Neural cell (in vitro differentiated cells): ENCODE data around the gene CTDSPL. TPM values are rescaled to one million over a fixed set of nuclear protein-coding genes. Genes with fewer than 3 reads are reported as not detected.

Source experiments
- H2AFZ ChIP-seq: fragments of 200-600, 300-800 bp; sonication (generic), shearing (Covaris generic); 2 replicates; pipeline ENCODE4 v1.6.0; 2014; ENCODE audit warnings: low read depth, mild to moderate bottlenecking, antibody characterized with exemption, low read length, moderate library complexity
- H3F3A ChIP-seq: fragments of 200-600 bp; shearing (Covaris generic); 2 replicates; pipeline ENCODE4 v1.6.1; 2016; ENCODE audit warnings: mild to moderate bottlenecking, moderate library complexity, mixed read lengths, antibody characterized with exemption, low read length; ENCODE audit not compliant: insufficient read depth, poor library complexity, severe bottlenecking
- H3K27ac ChIP-seq: fragments of 200-600, 300-800 bp; sonication (generic), shearing (Covaris generic); 2 replicates; pipeline ENCODE4 v1.5.1; 2014; ENCODE audit warnings: mild to moderate bottlenecking, low read length, moderate library complexity
- H3K27me3 ChIP-seq: fragments of 300-800, 200-600 bp; sonication (generic), shearing (Covaris generic); 2 replicates; pipeline ENCODE4 v1.6.0; 2014; ENCODE audit warnings: mild to moderate bottlenecking, low read depth, low read length, moderate library complexity; ENCODE audit not compliant: insufficient read depth
- H3K36me3 ChIP-seq: fragments of 300-800, 200-600 bp; sonication (generic), shearing (Covaris generic); 2 replicates; pipeline ENCODE4 v1.5.1; 2014; ENCODE audit warnings: mild to moderate bottlenecking, antibody characterized with exemption, low read length, moderate library complexity; ENCODE audit not compliant: insufficient read depth
- H3K4me2 ChIP-seq: fragments of 300-800, 200-600 bp; sonication (generic), shearing (Covaris generic); 2 replicates; pipeline ENCODE4 v1.6.0; 2014; ENCODE audit warnings: mild to moderate bottlenecking, low read length
- H3K4me3 ChIP-seq: fragments of 300-800, 200-600 bp; sonication (generic), shearing (Covaris generic); 2 replicates; pipeline ENCODE4 v1.5.1; 2014; ENCODE audit warnings: mild to moderate bottlenecking, low read length, moderate library complexity
- H3K79me2 ChIP-seq: fragments of 200-600 bp; shearing (Covaris generic); replicated peaks from 2 replicates; pipeline ENCODE4 v1.6.0; 2014; ENCODE audit warnings: mild to moderate bottlenecking, low read length, moderate library complexity; ENCODE audit not compliant: insufficient read depth
- H3K9ac ChIP-seq: fragments of 300-800, 200-600 bp; sonication (generic), shearing (Covaris generic); 2 replicates; pipeline ENCODE4 v1.6.1; 2016; ENCODE audit warnings: mild to moderate bottlenecking, low read length, mixed read lengths
- H3K9me2 ChIP-seq: fragments of 200-600 bp; shearing (Covaris generic); 2 replicates; pipeline ENCODE4 v1.6.1; 2016; ENCODE audit warnings: mild to moderate bottlenecking, low read length, mixed read lengths; ENCODE audit not compliant: insufficient read depth
- H3K9me3 ChIP-seq: fragments of 200-600, 300-800 bp; sonication (generic), shearing (Covaris generic); 2 replicates; pipeline ENCODE4 v1.6.1; 2016; ENCODE audit warnings: mild to moderate bottlenecking, mixed run types, low read length, moderate library complexity, mixed read lengths
- H4K20me1 ChIP-seq: fragments of 200-600 bp; shearing (Covaris generic); 2 replicates; pipeline ENCODE4 v1.6.1; 2016; ENCODE audit warnings: mild to moderate bottlenecking, mixed run types; ENCODE audit not compliant: insufficient read depth
- CTCF ChIP-seq: fragments of 450-650 bp; IDR thresholded peaks from 2 replicates; pipeline ENCODE4 v1.5.1; 2014; ENCODE audit warnings: antibody characterized with exemption, mild to moderate bottlenecking, moderate library complexity; ENCODE audit not compliant: poor library complexity, severe bottlenecking
- EP300 ChIP-seq: fragments of 450-650 bp; conservative IDR thresholded peaks from 2 replicates; pipeline ENCODE4 v1.6.1; 2014; ENCODE audit warnings: antibody characterized with exemption, mild to moderate bottlenecking, moderate library complexity; ENCODE audit not compliant: poor library complexity, severe bottlenecking
- EZH2 ChIP-seq: fragments of 200-600, 300-800 bp; shearing (Covaris generic), sonication (generic); IDR thresholded peaks from 2 replicates; pipeline ENCODE4 v1.6.1; 2014; ENCODE audit warnings: antibody characterized with exemption, low read length, borderline replicate concordance, mild to moderate bottlenecking; ENCODE audit not compliant: insufficient read depth, poor library complexity, severe bottlenecking
- MXI1 ChIP-seq: fragments of 450-650 bp; conservative IDR thresholded peaks from 2 replicates; pipeline ENCODE4 v1.6.1; 2014; ENCODE audit warnings: antibody characterized with exemption, mild to moderate bottlenecking; ENCODE audit not compliant: poor library complexity, severe bottlenecking
- POLR2AphosphoS5 ChIP-seq: IDR thresholded peaks from 2 replicates; pipeline ENCODE4 v1.6.1; 2012
- RAD21 ChIP-seq: fragments of 450-650 bp; conservative IDR thresholded peaks from 2 replicates; pipeline ENCODE4 v1.6.1; 2014; ENCODE audit warnings: antibody characterized with exemption, mild to moderate bottlenecking, moderate library complexity
- REST ChIP-seq: IDR thresholded peaks from 2 replicates; pipeline ENCODE4 v1.6.1; 2012; ENCODE audit warnings: borderline replicate concordance
- SMC3 ChIP-seq: fragments of 450-650 bp; conservative IDR thresholded peaks from 2 replicates; pipeline ENCODE4 v1.6.1; 2014; ENCODE audit warnings: antibody characterized with exemption, mild to moderate bottlenecking, moderate library complexity; ENCODE audit not compliant: poor library complexity
- TAF1 ChIP-seq: IDR thresholded peaks from 2 replicates; pipeline ENCODE4 v1.6.1; 2012; ENCODE audit warnings: low read depth
- polyA plus RNA-seq: library from polyadenylated mRNA; depleted of rRNA; stranded (reverse); fragments of >200 nt; gene quantifications from 2 replicates; pipeline ENCODE4 v1.2.3, GENCODE V29; 2014

The CTDSPL gene
- polyA plus RNA-seq, 1 donor from 2014 or later: 17.0 TPM

GRCh38 chr3:38004415-38005075 is 142.9 kb downstream of the CTDSPL start:
- Histone ChIP-seq H3K9me3 (no peaks in the 10 kb centered on the region), H3K9me2 (no peaks in the 10 kb centered on the region), H2AFZ (no peak overlapping the region), H3K79me2 (no peaks in the 10 kb centered on the region), H4K20me1 (no peaks in the 10 kb centered on the region), H3K4me3 (no peak overlapping the region), H3K27ac (no peak overlapping the region), H3K27me3 (no peaks in the 10 kb centered on the region), H3K36me3 (no peaks in the 10 kb centered on the region), H3F3A (no peaks in the 10 kb centered on the region), H3K9ac (no peak overlapping the region), H3K4me2 (no peak overlapping the region)
- TF ChIP-seq EZH2 (no peak), MXI1 (no peak), EP300 (no peak), CTCF (peak; percentile 67), TAF1 (no peak), RAD21 (peak; percentile 55), POLR2AphosphoS5 (no peak), SMC3 (peak; percentile 73), REST (no peak)

GRCh38 chr3:38005076-38006020 is 143.7 kb downstream of the CTDSPL start:
- no peak overlapping the region for H3K4me2 ChIP-seq
- H3F3A ChIP-seq: no peaks in the 10 kb centered on the region
- H2AFZ ChIP-seq: no peak overlapping the region
- no peak overlapping the region for H3K27ac ChIP-seq
- no peaks in the 10 kb centered on the region for H3K9me3 ChIP-seq
- TF ChIP-seq RAD21: no peak
- no peak for TF ChIP-seq MXI1
- no peak for TF ChIP-seq SMC3
- TF ChIP-seq EP300: no peak
- no peak for TF ChIP-seq REST
- TF ChIP-seq POLR2AphosphoS5: no peak
- TF ChIP-seq TAF1: no peak
- TF ChIP-seq CTCF: no peak
- H3K9me2 ChIP-seq: no peaks in the 10 kb centered on the region
- H3K27me3 ChIP-seq: no peaks in the 10 kb centered on the region
- no peak overlapping the region for H3K4me3 ChIP-seq
- H4K20me1 ChIP-seq: no peaks in the 10 kb centered on the region
- H3K36me3 ChIP-seq: no peaks in the 10 kb centered on the region
- no peaks in the 10 kb centered on the region for H3K79me2 ChIP-seq
- H3K9ac ChIP-seq: no peak overlapping the region
